Kidney epithelial cell (primary cell): ENCODE results near the gene ZC3H18. TPM values are rescaled to one million over a fixed set of nuclear protein-coding genes. Genes with fewer than 3 reads are reported as not detected.

Source experiments
- DNase-seq: peaks from one replicate; pipeline ENCODE4 v3.0.0-alpha.2; 2010; ENCODE audit warnings: low read depth
- H3K27me3 ChIP-seq: 2 replicates; pipeline ENCODE4 v1.6.0; 2011; ENCODE audit warnings: low read length; ENCODE audit not compliant: control insufficient read depth, insufficient read depth
- H3K36me3 ChIP-seq: 2 replicates; pipeline ENCODE4 v1.5.1; 2011; ENCODE audit warnings: low read length; ENCODE audit not compliant: control insufficient read depth, insufficient read depth
- H3K4me3 ChIP-seq: 2 replicates; pipeline ENCODE4 v1.5.1; 2011; ENCODE audit warnings: low read depth, mild to moderate bottlenecking, control low read depth, low read length
- total RNA-seq: library from RNA; depleted of rRNA; stranded (reverse); fragments of >200 nt; gene quantifications from 2 replicates; pipeline ENCODE4 v1.2.3, GENCODE V29; 2015
- TF ChIP-seq, protein P1 (sequence below): IDR thresholded peaks from 2 replicates; pipeline ENCODE4 v1.5.1; 2011; ENCODE audit warnings: mild to moderate bottlenecking, moderate library complexity, low read length, control low read depth, inconsistent platforms; ENCODE audit not compliant: insufficient read depth, poor library complexity, severe bottlenecking

The ZC3H18 gene
- total RNA-seq, 1 donor from 2014 or later = 20.2 TPM

DNA sequence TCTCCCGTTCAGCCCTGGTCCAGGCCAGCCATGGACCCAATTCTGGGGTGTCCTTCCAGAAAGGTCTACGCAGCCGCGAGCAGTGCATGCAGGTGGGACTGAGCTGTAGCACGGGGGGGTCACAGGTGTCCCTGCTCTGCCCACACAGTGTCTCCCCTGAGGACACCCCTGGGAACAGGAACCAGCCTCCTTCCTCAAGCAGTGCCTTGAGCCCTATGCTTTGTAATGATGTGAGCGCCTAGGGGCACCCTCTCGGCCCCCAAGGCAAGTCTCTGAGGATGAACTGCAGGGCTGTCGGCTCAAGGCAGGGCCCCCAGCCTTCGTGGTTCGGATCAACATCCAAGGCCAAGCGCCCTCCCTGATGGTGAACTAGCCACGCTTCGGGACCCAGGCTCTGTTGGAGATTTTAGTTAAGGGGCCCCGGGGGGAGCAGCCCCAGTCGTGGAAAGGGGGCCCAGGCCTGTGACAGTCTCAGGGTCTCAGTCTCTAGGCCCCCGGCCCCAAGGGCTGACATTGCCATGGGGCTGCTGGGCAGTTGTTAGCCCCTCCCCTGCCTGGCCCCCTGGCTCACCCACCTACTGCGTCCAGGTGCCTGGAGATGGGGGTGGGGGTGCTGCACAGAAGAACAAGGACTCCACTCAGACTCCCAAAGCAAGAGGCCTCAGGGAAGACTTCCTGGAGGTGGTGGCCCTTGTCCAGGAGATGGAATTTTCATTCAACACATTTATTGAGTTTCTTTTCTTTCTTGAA lies 70.5 kb downstream of the ZC3H18 start:
- H3K36me3 ChIP-seq = no peaks in the 10 kb centered on the region
- TF ChIP-seq, protein P1, sequence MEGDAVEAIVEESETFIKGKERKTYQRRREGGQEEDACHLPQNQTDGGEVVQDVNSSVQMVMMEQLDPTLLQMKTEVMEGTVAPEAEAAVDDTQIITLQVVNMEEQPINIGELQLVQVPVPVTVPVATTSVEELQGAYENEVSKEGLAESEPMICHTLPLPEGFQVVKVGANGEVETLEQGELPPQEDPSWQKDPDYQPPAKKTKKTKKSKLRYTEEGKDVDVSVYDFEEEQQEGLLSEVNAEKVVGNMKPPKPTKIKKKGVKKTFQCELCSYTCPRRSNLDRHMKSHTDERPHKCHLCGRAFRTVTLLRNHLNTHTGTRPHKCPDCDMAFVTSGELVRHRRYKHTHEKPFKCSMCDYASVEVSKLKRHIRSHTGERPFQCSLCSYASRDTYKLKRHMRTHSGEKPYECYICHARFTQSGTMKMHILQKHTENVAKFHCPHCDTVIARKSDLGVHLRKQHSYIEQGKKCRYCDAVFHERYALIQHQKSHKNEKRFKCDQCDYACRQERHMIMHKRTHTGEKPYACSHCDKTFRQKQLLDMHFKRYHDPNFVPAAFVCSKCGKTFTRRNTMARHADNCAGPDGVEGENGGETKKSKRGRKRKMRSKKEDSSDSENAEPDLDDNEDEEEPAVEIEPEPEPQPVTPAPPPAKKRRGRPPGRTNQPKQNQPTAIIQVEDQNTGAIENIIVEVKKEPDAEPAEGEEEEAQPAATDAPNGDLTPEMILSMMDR = no peak
- peaks cover 34% of the 10 kb centered on the region for H3K27me3 ChIP-seq
- DNase-seq = no peak
- no peak overlapping the region for H3K4me3 ChIP-seq

DNA sequence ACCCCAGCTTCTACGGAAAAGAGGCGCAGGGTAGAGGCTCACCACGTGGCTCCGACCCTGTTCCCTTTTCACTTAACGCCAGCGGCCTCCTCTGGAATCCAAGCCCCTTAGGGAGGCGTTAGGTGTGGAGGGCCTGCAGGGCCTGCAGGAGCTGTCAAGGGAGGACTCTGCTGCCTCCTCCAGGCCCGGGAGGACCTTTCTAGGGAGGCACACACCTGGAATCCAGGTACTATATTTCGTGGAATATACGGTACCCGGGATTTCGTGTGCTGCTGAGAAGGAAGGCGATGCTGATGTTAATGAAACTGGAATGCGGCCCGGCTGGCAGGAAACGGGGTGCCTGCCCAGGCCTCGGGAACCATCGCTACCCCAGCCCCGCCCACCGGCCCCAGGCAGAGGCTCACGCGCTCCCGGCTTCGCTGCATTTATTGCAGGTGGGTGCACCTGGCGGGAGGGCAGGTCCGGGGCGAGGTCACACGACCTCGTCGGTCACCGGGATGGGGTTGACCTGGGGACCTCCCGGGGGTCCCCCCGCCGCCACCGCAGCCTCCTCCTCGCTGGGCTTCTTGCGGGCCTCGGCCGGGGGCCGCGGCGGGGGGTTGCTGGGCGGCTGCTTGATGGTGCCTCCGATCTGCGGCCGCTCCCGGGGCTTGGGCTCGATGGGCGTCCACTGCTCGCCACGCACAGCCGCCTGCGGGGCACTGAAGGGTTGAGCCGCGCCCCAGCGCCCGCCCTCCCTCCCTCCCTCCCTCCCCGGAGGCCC lies 72.9 kb downstream of the ZC3H18 start:
- Histone ChIP-seq H3K27me3 (peaks cover 31% of the 10 kb centered on the region), H3K36me3 (no peaks in the 10 kb centered on the region), H3K4me3 (no peak overlapping the region)
- TF ChIP-seq, protein P1 = no peak
- no peak for DNase-seq

DNA sequence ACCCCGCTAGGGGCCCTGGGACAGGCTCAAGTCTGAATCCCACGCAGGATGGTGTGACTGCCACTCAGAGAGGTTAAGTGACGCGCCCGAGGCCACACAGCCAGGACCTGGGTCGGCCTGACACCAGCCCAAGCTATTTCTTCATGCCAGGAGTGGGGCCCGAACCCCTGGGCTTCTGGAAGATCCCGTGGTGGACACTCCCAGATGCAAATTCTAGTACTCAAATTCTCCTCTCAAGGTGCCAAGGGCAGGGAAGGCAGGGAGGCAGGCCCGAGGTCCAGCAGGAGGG lies 73.4 kb downstream of the ZC3H18 start:
- TF ChIP-seq, protein P1 = no peak
- no peaks in the 10 kb centered on the region for H3K36me3 ChIP-seq
- no peak for DNase-seq
- H3K27me3 ChIP-seq = peaks cover 25% of the 10 kb centered on the region
- no peak overlapping the region for H3K4me3 ChIP-seq

DNA sequence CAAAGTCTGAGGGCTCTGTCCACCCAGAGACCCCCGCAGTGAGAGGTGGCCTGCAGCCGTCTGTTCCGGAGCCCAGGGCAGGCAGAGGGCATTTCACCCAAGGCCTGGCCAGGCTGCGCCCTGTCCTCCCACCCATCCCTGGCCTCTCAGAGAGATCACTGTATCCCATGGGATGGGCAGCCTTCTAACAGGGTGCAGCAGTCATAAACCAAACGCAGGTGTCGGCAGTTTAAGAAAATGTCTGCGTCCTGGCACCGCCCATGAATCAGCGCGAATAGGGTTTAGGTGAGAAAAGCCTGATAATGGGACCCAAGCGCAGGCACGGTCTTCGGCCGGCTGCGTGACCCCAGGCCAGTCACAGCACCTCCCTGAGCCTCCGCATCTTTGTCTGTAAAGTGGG lies 75.3 kb downstream of the ZC3H18 start:
- H3K4me3 ChIP-seq = no peak overlapping the region
- TF ChIP-seq, protein P1 = no peak
- H3K27me3 ChIP-seq = peaks cover 7% of the 10 kb centered on the region

DNA sequence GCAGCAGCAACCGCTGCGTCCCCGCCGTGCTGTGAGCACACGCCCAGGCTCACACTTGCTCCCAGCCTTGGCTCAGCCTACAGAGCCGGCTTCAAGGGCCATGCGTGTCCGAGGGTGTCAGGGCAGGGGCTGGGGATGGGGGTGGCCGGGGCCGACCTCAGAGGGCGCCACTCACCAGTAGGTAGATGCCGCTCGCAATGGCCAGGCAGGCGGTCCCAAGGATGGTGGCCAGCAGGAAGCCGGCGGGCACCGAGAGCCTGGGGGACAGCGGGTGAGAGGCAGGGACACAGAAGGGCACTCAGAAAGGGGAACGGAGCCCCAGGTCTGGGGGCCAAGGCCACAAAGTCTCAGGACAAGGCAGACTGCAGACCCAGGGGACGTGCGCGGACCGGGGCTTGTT lies 75.7 kb downstream of the ZC3H18 start:
- H3K27me3 ChIP-seq = peaks cover 2% of the 10 kb centered on the region
- DNase-seq = no peak
- no peaks in the 10 kb centered on the region for H3K36me3 ChIP-seq
- TF ChIP-seq, protein P1 = no peak
- H3K4me3 ChIP-seq = no peak overlapping the region

More for the DNA sequence above, 75.3 kb downstream of the ZC3H18 start:
- no peak for DNase-seq
- no peaks in the 10 kb centered on the region for H3K36me3 ChIP-seq
